Measurements from ENCODE around the gene MICAL2. TPM values are rescaled to one million over a fixed set of nuclear protein-coding genes. Genes with fewer than 3 reads are reported as not detected.

Gene MICAL2
- total RNA-seq, 8 experiments from 2014 or later = 0.71 to 33.6 (median 3.6) TPM

DNA sequence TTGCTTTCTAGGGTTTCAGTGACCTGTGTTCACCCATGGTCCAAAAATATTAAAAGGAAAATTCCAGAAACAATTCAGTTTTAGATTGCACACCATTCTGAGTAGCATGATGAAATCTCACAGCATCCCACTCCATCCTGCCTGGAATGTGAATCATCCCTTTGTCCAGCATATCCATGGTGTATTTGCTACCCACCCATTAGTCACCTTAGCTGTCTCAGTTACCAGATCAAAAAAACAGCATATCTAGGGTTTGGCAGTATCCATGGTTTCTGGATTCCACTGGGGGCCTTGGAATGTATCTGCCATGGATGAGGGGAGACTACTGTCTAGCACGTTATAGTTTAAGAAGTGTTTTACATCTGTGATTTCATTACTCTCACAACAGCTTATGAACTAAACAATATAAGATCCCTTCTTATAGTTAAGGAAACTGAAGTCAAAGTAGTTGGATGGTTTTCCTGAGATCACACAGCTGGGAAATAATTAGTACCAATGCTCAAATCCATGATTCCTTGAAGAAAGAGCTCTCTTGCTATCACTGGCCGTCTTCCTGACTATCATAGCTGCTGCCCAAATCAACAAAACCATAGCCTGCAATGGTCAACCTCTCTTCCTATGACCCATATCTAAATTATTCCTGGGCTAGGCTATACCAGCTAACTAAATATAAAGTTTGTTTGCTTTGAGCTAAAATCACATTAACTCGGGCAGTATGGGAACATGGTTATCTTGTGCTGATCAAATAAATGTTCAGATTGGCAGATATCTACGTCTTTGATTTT lies 122.6 kb downstream of the MICAL2 start:
- in situ Hi-C loops (cut with MboI; ENCODE audit: low pct_unique_long_range_greater_than_20kb in 2 of 9, low sequenced_read_pairs in 9 of 9, unreplicated experiment in 9 of 9) = loop anchor here in 5 of 9 experiments (25.0 kb wide), 2 partner anchors 121 to 171 kb away; partner anchors contain the start of gene MICAL2 (in 1 of the 5)
- WGBS, 10 experiments = 63 to 92% (median 87%) methylated on average over 2 to 4 of the region's 4 CpGs; no CpG with 5 or more reads in 2 of the 10 experiments
- peak in 4 of 8 experiments; percentile 44 to 89 (median 82) for ATAC-seq (replicated peaks in 6 of 8)
- no peaks in the 10 kb centered on the region for H3K4me1 ChIP-seq (replicated peaks in 1 of 2)
- no peak overlapping the region for H3K27ac ChIP-seq
- H3K4me3 ChIP-seq = no peak overlapping the region

DNA sequence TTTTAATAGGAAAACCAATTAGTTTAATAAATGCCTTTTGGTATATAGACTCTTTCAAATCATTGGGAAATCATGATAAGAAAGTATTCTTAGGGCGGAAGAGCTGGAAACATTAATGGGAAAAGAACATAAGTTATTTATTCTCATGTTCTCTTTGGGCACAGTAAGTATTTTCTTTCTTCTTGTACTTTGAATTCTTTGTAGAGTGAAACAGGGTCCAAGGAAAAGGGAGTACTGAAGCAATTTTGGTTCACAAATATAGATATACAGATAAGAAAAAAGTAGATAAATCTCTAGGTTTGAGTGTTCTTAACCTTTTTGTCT lies 123.2 kb downstream of the MICAL2 start:
- Histone ChIP-seq H3K27ac (no peak overlapping the region), H3K4me1 (replicated peaks in 1 of 2) (no peaks in the 10 kb centered on the region), H3K4me3 (no peak overlapping the region)
- 71 to 100% (median 94%) methylated on average over 1 of the region's 1 CpG for WGBS, 10 experiments
- no peak for ATAC-seq (replicated peaks in 6 of 8)
- in situ Hi-C loops (cut with MboI; ENCODE audit: low pct_unique_long_range_greater_than_20kb in 2 of 9, low sequenced_read_pairs in 9 of 9, unreplicated experiment in 9 of 9) = loop anchor here in 5 of 9 experiments (25.0 kb wide), 2 partner anchors 121 to 171 kb away; partner anchors contain the start of gene MICAL2 (in 1 of the 5)

DNA sequence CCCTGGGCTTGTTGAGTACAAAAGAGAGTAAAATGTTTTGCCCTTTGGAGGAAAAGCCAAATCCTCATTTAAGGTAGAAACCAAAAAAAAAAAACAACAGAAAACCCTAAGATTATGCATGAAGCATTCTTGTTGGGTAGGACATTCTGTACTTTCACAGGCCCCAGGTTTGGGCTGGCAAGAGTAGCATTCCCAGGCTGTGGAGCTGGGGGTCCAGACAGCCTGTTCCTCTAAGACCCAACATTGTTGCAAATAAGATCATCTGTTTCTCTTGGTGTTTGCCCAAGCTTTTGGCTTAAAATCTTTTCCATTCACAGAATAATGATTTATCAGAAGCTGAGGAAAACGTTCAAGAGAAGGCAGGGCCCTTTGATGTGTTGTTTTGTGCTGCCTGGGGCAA lies 123.8 kb downstream of the MICAL2 start:
- no peak for ATAC-seq (replicated peaks in 6 of 8)
- in situ Hi-C loops (cut with MboI; ENCODE audit: low pct_unique_long_range_greater_than_20kb in 2 of 9, low sequenced_read_pairs in 9 of 9, unreplicated experiment in 9 of 9) = loop anchor here in 5 of 9 experiments (25.0 kb wide), 2 partner anchors 122 to 172 kb away; partner anchors contain the start of gene MICAL2 (in 1 of the 5)
- no peak overlapping the region for H3K27ac ChIP-seq
- H3K4me3 ChIP-seq = no peak overlapping the region
- WGBS, 10 experiments = 33 to 57% (median 57%) methylated on average over 1 of the region's 1 CpG; no CpG with 5 or more reads in 5 of the 10 experiments
- H3K4me1 ChIP-seq (replicated peaks in 1 of 2) = no peaks in the 10 kb centered on the region

DNA sequence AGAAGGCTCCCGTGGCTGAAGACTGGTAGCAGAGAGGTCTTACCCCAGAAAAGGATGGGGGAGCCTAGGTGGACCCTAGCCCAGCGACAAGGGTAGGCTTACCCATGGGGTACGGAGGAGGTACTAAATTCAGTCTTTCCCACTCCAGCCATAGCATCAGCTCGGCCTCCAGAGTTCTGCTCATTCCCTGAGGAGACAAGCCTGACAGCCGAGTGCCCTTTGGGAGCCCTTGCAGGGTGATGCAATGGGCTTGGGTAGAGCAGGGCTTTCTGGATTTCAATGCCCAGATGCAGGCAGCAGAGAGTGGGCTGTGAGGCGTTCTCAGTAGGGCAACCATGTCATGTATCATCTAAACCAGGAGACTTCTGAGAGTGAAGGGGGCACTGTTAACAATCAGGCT lies 124.7 kb downstream of the MICAL2 start:
- no peak overlapping the region for H3K4me3 ChIP-seq
- WGBS, 10 experiments = 70 to 100% (median 84%) methylated on average over 1 to 6 of the region's 6 CpGs; no CpG with 5 or more reads in 5 of the 10 experiments
- H3K4me1 ChIP-seq (replicated peaks in 1 of 2) = no peaks in the 10 kb centered on the region
- no peak overlapping the region for H3K27ac ChIP-seq
- ATAC-seq (replicated peaks in 6 of 8) = peak in 1 of 8 experiments; percentile 20
- in situ Hi-C loops (cut with MboI; ENCODE audit: low pct_unique_long_range_greater_than_20kb in 2 of 9, low sequenced_read_pairs in 9 of 9, unreplicated experiment in 9 of 9) = loop anchor here in 5 of 9 experiments (25.0 kb wide), 2 partner anchors 123 to 173 kb away; partner anchors contain the start of gene MICAL2 (in 1 of the 5)

DNA sequence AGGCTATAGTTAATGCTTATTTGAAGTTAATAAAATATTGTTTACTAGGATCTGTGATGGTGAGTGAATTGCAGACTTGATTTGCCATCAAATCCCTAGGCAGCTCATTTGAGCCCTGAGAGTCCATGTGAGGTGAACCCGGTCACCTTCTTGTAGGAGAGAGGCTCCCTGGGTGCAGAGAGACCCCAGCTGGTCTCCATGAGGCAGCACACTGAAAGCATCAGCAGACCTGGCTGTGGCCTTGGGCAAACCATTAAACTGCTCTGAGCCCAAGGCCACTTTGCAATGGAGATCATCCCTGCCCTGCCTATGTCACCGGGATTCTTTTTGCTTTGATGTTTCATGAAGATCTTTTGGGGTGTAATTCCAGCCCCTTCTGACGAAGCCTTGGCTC lies 125.2 kb downstream of the MICAL2 start:
- no peak overlapping the region for H3K27ac ChIP-seq
- no peaks in the 10 kb centered on the region for H3K4me1 ChIP-seq (replicated peaks in 1 of 2)
- WGBS, 10 experiments = 77 to 100% (median 94%) methylated on average over 1 to 3 of the region's 3 CpGs; no CpG with 5 or more reads in 3 of the 10 experiments
- in situ Hi-C loops (cut with MboI; ENCODE audit: low pct_unique_long_range_greater_than_20kb in 2 of 9, low sequenced_read_pairs in 9 of 9, unreplicated experiment in 9 of 9) = loop anchor here in 5 of 9 experiments (25.0 kb wide), 2 partner anchors 123 to 173 kb away; partner anchors contain the start of gene MICAL2 (in 1 of the 5)
- peak in 4 of 8 experiments; percentile 23 to 86 (median 72) for ATAC-seq (replicated peaks in 6 of 8)
- no peak overlapping the region for H3K4me3 ChIP-seq

DNA sequence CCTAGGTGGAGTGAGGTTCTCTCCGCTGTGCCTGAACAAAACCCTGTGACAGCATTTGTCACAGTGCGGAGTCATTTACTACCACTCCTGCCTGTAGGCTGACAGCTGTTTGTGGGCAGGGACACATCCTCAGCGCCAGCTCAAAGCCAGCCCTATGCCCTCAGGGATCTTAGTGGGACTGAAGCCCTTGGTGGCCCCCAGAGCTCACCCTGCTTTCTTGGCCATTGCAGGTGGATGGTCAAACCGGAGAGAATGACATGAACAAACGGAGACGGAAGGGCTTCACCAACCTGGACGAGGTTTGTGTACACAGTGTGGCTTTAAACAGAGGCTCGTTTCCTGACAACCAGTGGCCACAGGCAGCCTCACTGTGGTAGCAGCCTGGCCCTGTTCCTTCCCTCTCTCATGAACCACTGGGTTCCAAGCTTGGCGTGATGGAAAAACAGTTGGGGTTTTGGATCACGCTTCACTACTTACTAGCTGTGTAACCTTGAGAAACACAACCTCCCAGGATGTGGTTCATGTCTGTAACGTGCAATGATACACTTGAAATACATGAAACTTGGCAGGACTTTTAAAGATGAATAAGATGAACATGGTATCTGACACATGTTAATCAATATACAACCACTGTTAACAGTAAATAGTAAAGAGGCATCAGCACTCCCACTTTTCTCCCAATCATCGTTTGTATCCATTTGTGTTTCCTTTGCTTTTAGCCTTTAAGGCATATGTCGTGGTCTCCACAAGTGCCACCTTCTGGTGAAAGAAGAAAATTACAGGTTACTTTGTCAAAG lies 125.8 kb downstream of the MICAL2 start:
- in situ Hi-C loops (cut with MboI; ENCODE audit: low pct_unique_long_range_greater_than_20kb in 2 of 9, low sequenced_read_pairs in 9 of 9, unreplicated experiment in 9 of 9) = loop anchor here in 5 of 9 experiments (25.0 kb wide), 2 partner anchors 124 to 174 kb away; partner anchors contain the start of gene MICAL2 (in 1 of the 5)
- WGBS, 10 experiments = 33 to 100% (median 50%) methylated on average over 1 to 9 of the region's 13 CpGs
- Histone ChIP-seq H3K27ac (no peak overlapping the region), H3K4me1 (replicated peaks in 1 of 2) (no peaks in the 10 kb centered on the region), H3K4me3 (no peak overlapping the region)
- peak in 6 of 8 experiments; percentile 37 to 75 (median 62) for ATAC-seq (replicated peaks in 6 of 8)

DNA sequence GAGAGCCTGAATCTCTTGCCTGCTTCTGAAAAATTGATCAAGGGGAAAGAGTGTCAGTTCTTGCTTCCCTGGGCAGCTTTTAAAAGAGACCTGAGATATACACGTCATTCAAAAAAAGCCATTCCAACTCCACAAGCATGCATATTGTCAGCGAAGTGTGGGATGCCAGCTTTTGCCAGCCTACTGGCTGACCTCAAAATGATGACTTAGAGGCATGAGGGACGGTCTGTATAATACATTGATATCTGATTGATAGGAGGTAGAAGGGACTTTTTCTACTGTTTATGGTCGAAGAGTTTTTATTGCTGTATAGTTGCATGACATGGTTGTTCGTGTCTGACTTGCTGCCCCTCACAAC lies 126.3 kb downstream of the MICAL2 start:
- Histone ChIP-seq H3K27ac (no peak overlapping the region), H3K4me1 (replicated peaks in 1 of 2) (no peaks in the 10 kb centered on the region), H3K4me3 (no peak overlapping the region)
- no peak for ATAC-seq (replicated peaks in 6 of 8)
- in situ Hi-C loops (cut with MboI; ENCODE audit: low pct_unique_long_range_greater_than_20kb in 2 of 9, low sequenced_read_pairs in 9 of 9, unreplicated experiment in 9 of 9) = loop anchor here in 5 of 9 experiments (25.0 kb wide), 2 partner anchors 124 to 174 kb away; partner anchors contain the start of gene MICAL2 (in 1 of the 5)
- WGBS, 10 experiments = 17 to 76% (median 53%) methylated on average over 1 to 5 of the region's 5 CpGs; no CpG with 5 or more reads in 3 of the 10 experiments

DNA sequence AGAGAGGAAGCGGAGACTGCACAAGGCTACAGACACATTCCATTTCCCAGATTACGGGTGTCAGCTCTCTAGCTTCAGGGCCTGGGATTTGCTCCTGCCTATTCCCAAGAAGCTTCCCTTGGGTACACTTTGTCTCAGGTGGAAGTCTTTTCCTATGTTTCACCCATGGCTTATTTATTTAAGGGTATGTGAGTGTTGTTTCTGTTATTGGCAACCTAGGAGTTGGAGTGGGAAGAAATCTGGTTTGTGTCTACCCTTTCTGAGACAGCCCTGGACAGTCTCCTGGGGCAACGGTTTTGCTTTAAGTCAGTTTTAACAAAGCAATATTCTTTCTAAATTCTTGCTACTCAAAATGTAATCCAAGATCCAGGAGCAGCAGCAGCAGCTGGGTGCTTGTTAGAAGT lies 127.0 kb downstream of the MICAL2 start:
- in situ Hi-C loops (cut with MboI; ENCODE audit: low pct_unique_long_range_greater_than_20kb in 2 of 9, low sequenced_read_pairs in 9 of 9, unreplicated experiment in 9 of 9) = loop anchor here in 5 of 9 experiments (25.0 kb wide), 2 partner anchors 125 to 175 kb away; partner anchors contain the start of gene MICAL2 (in 1 of the 5)
- no peak overlapping the region for H3K27ac ChIP-seq
- no peak for ATAC-seq (replicated peaks in 6 of 8)
- WGBS, 10 experiments = 50 to 100% (median 85%) methylated on average over 1 to 3 of the region's 3 CpGs; no CpG with 5 or more reads in 1 of the 10 experiments
- H3K4me1 ChIP-seq (replicated peaks in 1 of 2) = no peaks in the 10 kb centered on the region
- no peak overlapping the region for H3K4me3 ChIP-seq

DNA sequence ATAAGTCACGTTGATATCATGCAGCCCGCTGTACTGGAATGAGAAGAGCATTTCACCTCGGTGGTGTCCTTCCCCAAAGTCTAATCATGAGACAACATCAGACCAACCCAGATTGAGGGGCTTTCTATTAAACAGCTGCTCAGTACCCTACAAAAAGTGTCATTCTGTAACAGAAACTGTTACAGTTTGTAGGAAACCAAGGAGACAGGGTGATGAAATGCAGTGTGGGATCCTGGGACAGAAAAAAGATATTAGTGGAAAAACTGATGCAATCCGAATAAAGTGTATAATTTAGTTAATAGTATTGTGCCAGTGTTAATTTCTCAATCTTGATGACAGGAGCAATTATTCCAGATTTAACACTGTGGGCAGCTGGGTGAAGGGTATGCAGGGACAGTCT lies 128.0 kb downstream of the MICAL2 start:
- in situ Hi-C loops (cut with MboI; ENCODE audit: low pct_unique_long_range_greater_than_20kb in 2 of 9, low sequenced_read_pairs in 9 of 9, unreplicated experiment in 9 of 9) = loop anchor here in 5 of 9 experiments (25.0 kb wide), 2 partner anchors 126 to 176 kb away; partner anchors contain the start of gene MICAL2 (in 1 of the 5)
- no peak for ATAC-seq (replicated peaks in 6 of 8)
- Histone ChIP-seq H3K4me1 (replicated peaks in 1 of 2) (peaks cover 0 to under 1% of the 10 kb centered on the region in 2 donors), H3K4me3 (no peak overlapping the region), H3K27ac (no peak overlapping the region)
- WGBS, 10 experiments = 20 to 100% (median 85%) methylated on average over 1 to 4 of the region's 4 CpGs; no CpG with 5 or more reads in 1 of the 10 experiments

DNA sequence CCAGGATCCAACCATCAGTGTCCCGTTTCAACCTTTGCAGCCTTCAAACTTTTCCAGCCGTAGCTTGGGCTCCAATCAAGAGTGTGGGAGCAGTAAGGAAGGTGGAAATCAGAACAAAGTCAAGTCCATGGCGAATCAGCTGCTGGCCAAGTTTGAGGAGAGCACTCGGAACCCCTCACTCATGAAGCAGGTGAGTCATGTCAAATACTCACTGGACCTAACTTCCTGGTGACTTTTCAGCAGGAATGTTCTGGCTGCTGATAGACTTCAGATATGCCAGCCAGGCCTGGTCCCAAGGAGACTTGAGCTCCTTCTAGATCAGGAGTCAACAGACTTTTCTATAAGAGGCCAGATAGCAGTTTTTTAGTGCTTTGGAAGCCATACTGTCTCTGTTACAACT lies 129.0 kb downstream of the MICAL2 start:
- ATAC-seq (replicated peaks in 6 of 8) = no peak
- in situ Hi-C loops (cut with MboI; ENCODE audit: low pct_unique_long_range_greater_than_20kb in 2 of 9, low sequenced_read_pairs in 9 of 9, unreplicated experiment in 9 of 9) = loop anchor here in 5 of 9 experiments (25.0 kb wide), 2 partner anchors 127 to 177 kb away; partner anchors contain the start of gene MICAL2 (in 1 of the 5)
- Histone ChIP-seq H3K27ac (no peak overlapping the region), H3K4me1 (replicated peaks in 1 of 2) (peaks cover 3 to 10% of the 10 kb centered on the region in 2 donors), H3K4me3 (no peak overlapping the region)
- 67 to 100% (median 81%) methylated on average over 2 to 4 of the region's 4 CpGs; no CpG with 5 or more reads in 3 of the 10 experiments for WGBS, 10 experiments

DNA sequence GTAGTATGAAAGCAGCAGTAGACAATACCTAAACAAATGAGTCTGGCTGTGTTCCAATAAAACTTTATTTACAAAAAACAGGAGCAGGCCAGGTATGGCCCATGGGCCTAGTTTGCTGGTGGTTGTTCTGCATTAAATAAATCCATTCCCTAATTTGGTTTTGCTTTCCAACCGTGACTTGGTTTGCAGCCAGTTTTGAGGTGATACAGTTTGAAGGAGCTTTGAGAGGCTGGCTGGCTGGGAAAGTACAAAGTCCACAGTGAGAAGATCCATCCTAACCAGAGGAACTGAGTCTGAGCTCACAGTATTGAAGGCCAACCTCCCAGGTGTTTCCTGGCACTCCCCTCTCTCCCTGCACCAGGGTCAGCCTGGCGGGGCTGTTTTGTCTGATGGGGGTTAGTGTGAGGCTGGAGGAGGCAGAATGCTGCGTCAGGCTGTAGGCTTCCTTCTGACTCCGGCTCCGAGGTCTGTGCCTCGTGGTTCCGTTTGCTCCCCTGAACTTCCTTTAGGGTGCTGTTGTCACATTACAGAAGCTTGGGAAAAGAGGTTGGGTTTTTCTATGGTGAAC lies 129.5 kb downstream of the MICAL2 start:
- in situ Hi-C loops (cut with MboI; ENCODE audit: low pct_unique_long_range_greater_than_20kb in 2 of 9, low sequenced_read_pairs in 9 of 9, unreplicated experiment in 9 of 9) = loop anchor here in 5 of 9 experiments (25.0 kb wide), 2 partner anchors 128 to 178 kb away; partner anchors contain the start of gene MICAL2 (in 1 of the 5)
- no peak overlapping the region for H3K27ac ChIP-seq
- no peak overlapping the region for H3K4me3 ChIP-seq
- WGBS, 10 experiments = 72 to 100% (median 89%) methylated on average over 1 to 7 of the region's 7 CpGs; no CpG with 5 or more reads in 3 of the 10 experiments
- peaks cover 3 to 10% of the 10 kb centered on the region in 2 donors for H3K4me1 ChIP-seq (replicated peaks in 1 of 2)
- no peak for ATAC-seq (replicated peaks in 6 of 8)

DNA sequence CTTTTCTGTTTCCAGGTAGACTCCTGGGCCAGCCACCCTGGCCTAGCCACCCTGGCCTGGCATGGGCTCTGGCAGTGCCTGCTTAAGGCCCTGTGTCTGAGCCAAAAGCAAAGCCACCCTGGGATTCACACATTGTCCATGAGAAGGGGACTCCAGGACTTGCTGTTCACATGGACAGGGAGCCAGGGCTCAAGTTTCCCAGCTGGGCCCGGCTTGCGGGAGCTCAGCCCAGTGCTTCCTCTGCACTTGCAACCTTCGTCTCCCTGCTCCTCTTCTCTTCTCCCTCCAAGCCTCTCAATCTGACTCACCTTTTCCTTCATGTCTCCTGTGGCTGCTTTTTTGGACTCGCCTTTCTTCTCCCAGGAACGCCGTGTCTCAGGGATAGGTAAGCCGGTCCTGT lies 130.3 kb downstream of the MICAL2 start:
- peaks cover 3 to 10% of the 10 kb centered on the region in 2 donors for H3K4me1 ChIP-seq (replicated peaks in 1 of 2)
- no peak overlapping the region for H3K4me3 ChIP-seq
- ATAC-seq (replicated peaks in 6 of 8) = no peak
- H3K27ac ChIP-seq = no peak overlapping the region
- in situ Hi-C loops (cut with MboI; ENCODE audit: low pct_unique_long_range_greater_than_20kb in 2 of 9, low sequenced_read_pairs in 9 of 9, unreplicated experiment in 9 of 9) = loop anchor here in 5 of 9 experiments (25.0 kb wide), 2 partner anchors 128 to 178 kb away; partner anchors contain the start of gene MICAL2 (in 1 of the 5)
- WGBS, 10 experiments = 88 to 100% (median 91%) methylated on average over 1 to 7 of the region's 7 CpGs; no CpG with 5 or more reads in 6 of the 10 experiments

All from motor neuron (in vitro differentiated cells).